OCI-LY7 (cell line): ENCODE data around the gene SRP72. TPM values are rescaled to one million over a fixed set of nuclear protein-coding genes. Genes with fewer than 3 reads are reported as not detected.

ENCODE experiments used
- BruUV-seq: library from RNA; stranded (reverse); fragments of 400-500 nt; replicated peaks from 2 replicates; lab custom pipeline; 2021; lab: Mats Ljungman, UMichigan
- CTCF ChIA-PET: fragments of 300-600 bp; sonication (Branson Sonifier 250); formaldehyde crosslinking; loops from one replicate; lab custom pipeline; 2022; ENCODE audit warnings: antibody characterized with exemption; ENCODE audit not compliant: unreplicated experiment; lab: Charles Lee
- POLR2A ChIA-PET: fragments of 300-600 bp; sonication (Branson Sonifier 250); formaldehyde crosslinking; loops from one replicate; lab custom pipeline; 2022; ENCODE audit warnings: antibody characterized with exemption; lab: Charles Lee
- DNase-seq: peaks from one replicate; pipeline ENCODE4 v3.0.0-alpha.2; 2015; ENCODE audit warnings: low spot score
- H2AFZ ChIP-seq: fragments of 200-600 bp; sonication (generic), shearing (Covaris generic); 2 replicates; pipeline ENCODE4 v1.6.1; 2014; ENCODE audit warnings: mild to moderate bottlenecking, antibody characterized with exemption, low read length, moderate library complexity
- H3K27ac ChIP-seq: fragments of 200-600 bp; sonication (generic); 2 replicates; pipeline ENCODE4 v1.5.1; 2014; ENCODE audit warnings: mixed run types, low read depth, mild to moderate bottlenecking, moderate library complexity, low read length, inconsistent platforms; ENCODE audit not compliant: poor library complexity, severe bottlenecking
- H3K36me3 ChIP-seq: fragments of 200-600 bp; sonication (generic); 2 replicates; pipeline ENCODE4 v1.6.1; 2014; ENCODE audit warnings: mild to moderate bottlenecking, antibody characterized with exemption, low read length, moderate library complexity, mixed read lengths; ENCODE audit not compliant: insufficient read depth
- H3K4me1 ChIP-seq: fragments of 200-600 bp; sonication (generic); 2 replicates; pipeline ENCODE4 v1.5.1; 2014; ENCODE audit warnings: mild to moderate bottlenecking, low read length; ENCODE audit not compliant: insufficient read depth, poor library complexity, severe bottlenecking
- H3K4me2 ChIP-seq: fragments of 200-600 bp; sonication (generic); 2 replicates; pipeline ENCODE4 v1.6.1; 2014; ENCODE audit warnings: mild to moderate bottlenecking, low read length
- H3K4me3 ChIP-seq: fragments of 200-600 bp; sonication (generic); 2 replicates; pipeline ENCODE4 v1.5.1; 2014; ENCODE audit warnings: mild to moderate bottlenecking, low read depth, low read length; ENCODE audit not compliant: poor library complexity, severe bottlenecking
- H3K79me2 ChIP-seq: fragments of 200-600 bp; sonication (generic); 2 replicates; pipeline ENCODE4 v1.6.1; 2016; ENCODE audit warnings: low read depth, mild to moderate bottlenecking, low read length, moderate library complexity, mixed read lengths; ENCODE audit not compliant: insufficient read depth
- H3K9me2 ChIP-seq: fragments of 200-600 bp; sonication (generic); 2 replicates; pipeline ENCODE4 v1.6.1; 2016; ENCODE audit warnings: mild to moderate bottlenecking, low read length, mixed read lengths; ENCODE audit not compliant: insufficient read depth
- H3K9me3 ChIP-seq: fragments of 200-600 bp; sonication (generic); 2 replicates; pipeline ENCODE4 v1.6.1; 2014; ENCODE audit warnings: mild to moderate bottlenecking, mixed run types, low read length, mixed read lengths
- H4K20me1 ChIP-seq: fragments of 200-600 bp; sonication (generic); 2 replicates; pipeline ENCODE4 v1.6.1; 2014; ENCODE audit warnings: mild to moderate bottlenecking, antibody characterized with exemption, low read length, moderate library complexity, mixed read lengths; ENCODE audit not compliant: insufficient read depth
- CTCF ChIP-seq: fragments of 200-600 bp; sonication (generic); conservative IDR thresholded peaks from 2 replicates; pipeline ENCODE4 v1.5.1; 2014; ENCODE audit warnings: mild to moderate bottlenecking, antibody characterized with exemption, low read length, moderate library complexity, mixed read lengths
- EZH2phosphoT487 ChIP-seq: fragments of 200-600 bp; sonication (generic); IDR thresholded peaks from 2 replicates; pipeline ENCODE4 v1.6.1; 2018; ENCODE audit warnings: low read depth, borderline replicate concordance, mild to moderate bottlenecking, mixed run types, antibody characterized with exemption, low read length, moderate library complexity, mixed read lengths
- intact Hi-C: fragments of 100-400 bp; cut with micrococcal nuclease; formaldehyde crosslinking; loops from one replicate; pipeline ENCODE4 v1.10.0; 2022; ENCODE audit not compliant: unreplicated experiment
- total RNA-seq, 2 experiments: library from RNA; depleted of rRNA in 1 of 2; stranded (reverse); fragments of >200 nt in 1 of 2; shearing (Covaris generic) in 1 of 2; gene quantifications; 2 replicates each; pipeline ENCODE4 v1.2.3, GENCODE V29; 2014 to 2022

SRP72 gene
- total RNA-seq, 2 experiments from 2014 or later, result 53.5 to 166 TPM

GRCh38 chr4:56462157-56462556, 5.3 kb upstream of the SRP72 start:
- BruUV-seq, result no TSS peak

GRCh38 chr4:56463711-56464110, 3.7 kb upstream of the SRP72 start:
- H3K9me2 ChIP-seq, result no peaks in the 10 kb centered on the region
- DNase-seq, result no peak
- H3K27ac ChIP-seq, result no peak overlapping the region
- peak overlapping the region; percentile 94; the same call in 1 of the 2 replicates for H3K4me2 ChIP-seq
- H3K9me3 ChIP-seq, result no peaks in the 10 kb centered on the region
- H3K4me3 ChIP-seq, result no peak overlapping the region
- H4K20me1 ChIP-seq, result peaks cover 20% of the 10 kb centered on the region
- H2AFZ ChIP-seq, result no peak overlapping the region
- H3K36me3 ChIP-seq, result peaks cover 53% of the 10 kb centered on the region
- no TSS peak for BruUV-seq
- ChIA-PET CTCF (no interaction called here), POLR2A (no interaction called here)
- intact Hi-C loops, result no loop called here
- TF ChIP-seq CTCF, result no peak
- TF ChIP-seq EZH2phosphoT487, result no peak
- peaks cover 59% of the 10 kb centered on the region for H3K79me2 ChIP-seq
- H3K4me1 ChIP-seq, result peaks cover 21% of the 10 kb centered on the region

More at GRCh38 chr4:56462157-56462556, 5.3 kb upstream of the SRP72 start:
- CTCF ChIA-PET, result no interaction called here
- Histone ChIP-seq H3K4me3 (no peak overlapping the region), H3K36me3 (peaks cover 69% of the 10 kb centered on the region), H3K27ac (no peak overlapping the region), H3K9me2 (no peaks in the 10 kb centered on the region), H3K9me3 (no peaks in the 10 kb centered on the region), H3K4me1 (peaks cover 21% of the 10 kb centered on the region), H3K79me2 (peaks cover 57% of the 10 kb centered on the region), H4K20me1 (peaks cover 27% of the 10 kb centered on the region), H3K4me2 (no peak overlapping the region), H2AFZ (no peak overlapping the region)
- no peak for DNase-seq
- intact Hi-C loops, result no loop called here
- TF ChIP-seq CTCF, result no peak
- TF ChIP-seq EZH2phosphoT487, result no peak
- POLR2A ChIA-PET, result interaction anchor here (0.5 to 1.3 kb wide), 4 partner anchors 10 to 238 kb away, joined by 3 to 7 read pairs (median 4); no protein-coding TSS in a partner anchor

- intact Hi-C loops, result no loop called here
- H3K9me3 ChIP-seq, result no peaks in the 10 kb centered on the region
- no peak overlapping the region for H2AFZ ChIP-seq
- peaks cover 50% of the 10 kb centered on the region for H3K36me3 ChIP-seq
- no peak overlapping the region for H3K27ac ChIP-seq
- POLR2A ChIA-PET, result interaction anchor here (1.6 kb wide), 1 partner anchor 18 kb away, joined by 4 read pairs; no protein-coding TSS in a partner anchor
- BruUV-seq, result no TSS peak
- peaks cover 59% of the 10 kb centered on the region for H3K79me2 ChIP-seq
- no peak for DNase-seq
- H4K20me1 ChIP-seq, result peaks cover 20% of the 10 kb centered on the region; the same call in 1 of the 2 replicates
- peak overlapping the region; percentile 94 for H3K4me2 ChIP-seq
- TF ChIP-seq CTCF (no peak), EZH2phosphoT487 (no peak)
- H3K4me1 ChIP-seq, result peaks cover 30% of the 10 kb centered on the region
- no peaks in the 10 kb centered on the region for H3K9me2 ChIP-seq
- H3K4me3 ChIP-seq, result peak overlapping the region; percentile 99
- CTCF ChIA-PET, result no interaction called here
Measured at GRCh38 chr4:56464581-56464980, 2.8 kb upstream of the SRP72 start.
